Measurements from ENCODE around the gene ZNF653.

GRCh38 chr19:11448410-11448809 is 57.2 kb downstream of the ZNF653 start:
- TF ChIP-seq CTCF (IDR thresholded peaks at IDR 0.05) (no peak), ZFX (IDR thresholded peaks at IDR 0.05; ENCODE audit: borderline replicate concordance) (no peak)
